ENCODE data around the gene HBA1. TPM values are rescaled to one million over a fixed set of nuclear protein-coding genes. Genes with fewer than 3 reads are reported as not detected.
"Not testable (repeated sequence)": the region's sequence is repeated elsewhere in the genome, so short reads cannot be mapped to it uniquely, and the experiment has no call there.

The HBA1 gene
- total RNA-seq, 2 experiments from 2014 or later, result not detected

GRCh38 chr16:149024-149660 is 27.3 kb upstream of the HBA1 start:
- no peak for DNase-seq (ENCODE audit: low spot score)
- no peak overlapping the region for H2AFZ ChIP-seq (ENCODE audit: low read length)
- no peaks in the 10 kb centered on the region for H3K9me2 ChIP-seq (ENCODE audit: insufficient read depth, low read length)
- ChIA-PET POLR2A (no interaction called here), CTCF (ENCODE audit: unreplicated experiment) (no interaction called here)
- H3K4me3 ChIP-seq (ENCODE audit: low read depth, low read length, poor library complexity, severe bottlenecking), result no peak overlapping the region
- H3K9me3 ChIP-seq (ENCODE audit: low read length), result no peaks in the 10 kb centered on the region
- no peaks in the 10 kb centered on the region for H3K36me3 ChIP-seq (ENCODE audit: insufficient read depth, low read length)
- TF ChIP-seq, protein P1, sequence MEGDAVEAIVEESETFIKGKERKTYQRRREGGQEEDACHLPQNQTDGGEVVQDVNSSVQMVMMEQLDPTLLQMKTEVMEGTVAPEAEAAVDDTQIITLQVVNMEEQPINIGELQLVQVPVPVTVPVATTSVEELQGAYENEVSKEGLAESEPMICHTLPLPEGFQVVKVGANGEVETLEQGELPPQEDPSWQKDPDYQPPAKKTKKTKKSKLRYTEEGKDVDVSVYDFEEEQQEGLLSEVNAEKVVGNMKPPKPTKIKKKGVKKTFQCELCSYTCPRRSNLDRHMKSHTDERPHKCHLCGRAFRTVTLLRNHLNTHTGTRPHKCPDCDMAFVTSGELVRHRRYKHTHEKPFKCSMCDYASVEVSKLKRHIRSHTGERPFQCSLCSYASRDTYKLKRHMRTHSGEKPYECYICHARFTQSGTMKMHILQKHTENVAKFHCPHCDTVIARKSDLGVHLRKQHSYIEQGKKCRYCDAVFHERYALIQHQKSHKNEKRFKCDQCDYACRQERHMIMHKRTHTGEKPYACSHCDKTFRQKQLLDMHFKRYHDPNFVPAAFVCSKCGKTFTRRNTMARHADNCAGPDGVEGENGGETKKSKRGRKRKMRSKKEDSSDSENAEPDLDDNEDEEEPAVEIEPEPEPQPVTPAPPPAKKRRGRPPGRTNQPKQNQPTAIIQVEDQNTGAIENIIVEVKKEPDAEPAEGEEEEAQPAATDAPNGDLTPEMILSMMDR (conservative IDR thresholded peaks at IDR 0.05; ENCODE audit: low read length), result no peak
- no peak for TF ChIP-seq EZH2phosphoT487 (IDR thresholded peaks at IDR 0.05; ENCODE audit: borderline replicate concordance, low read depth, low read length)
- BruUV-seq (replicated peaks), result no TSS peak
- H3K79me2 ChIP-seq (ENCODE audit: insufficient read depth, low read depth, low read length), result no peaks in the 10 kb centered on the region
- H4K20me1 ChIP-seq (ENCODE audit: insufficient read depth, low read length), result no peaks in the 10 kb centered on the region
- H3K4me2 ChIP-seq (ENCODE audit: low read length), result no peak overlapping the region
- H3K4me1 ChIP-seq (ENCODE audit: insufficient read depth, low read length, poor library complexity, severe bottlenecking), result no peaks in the 10 kb centered on the region
- no peak overlapping the region for H3K27ac ChIP-seq (ENCODE audit: low read depth, low read length, poor library complexity, severe bottlenecking)
- intact Hi-C loops (cut with micrococcal nuclease; ENCODE audit: unreplicated experiment), result no loop called here

DNA sequence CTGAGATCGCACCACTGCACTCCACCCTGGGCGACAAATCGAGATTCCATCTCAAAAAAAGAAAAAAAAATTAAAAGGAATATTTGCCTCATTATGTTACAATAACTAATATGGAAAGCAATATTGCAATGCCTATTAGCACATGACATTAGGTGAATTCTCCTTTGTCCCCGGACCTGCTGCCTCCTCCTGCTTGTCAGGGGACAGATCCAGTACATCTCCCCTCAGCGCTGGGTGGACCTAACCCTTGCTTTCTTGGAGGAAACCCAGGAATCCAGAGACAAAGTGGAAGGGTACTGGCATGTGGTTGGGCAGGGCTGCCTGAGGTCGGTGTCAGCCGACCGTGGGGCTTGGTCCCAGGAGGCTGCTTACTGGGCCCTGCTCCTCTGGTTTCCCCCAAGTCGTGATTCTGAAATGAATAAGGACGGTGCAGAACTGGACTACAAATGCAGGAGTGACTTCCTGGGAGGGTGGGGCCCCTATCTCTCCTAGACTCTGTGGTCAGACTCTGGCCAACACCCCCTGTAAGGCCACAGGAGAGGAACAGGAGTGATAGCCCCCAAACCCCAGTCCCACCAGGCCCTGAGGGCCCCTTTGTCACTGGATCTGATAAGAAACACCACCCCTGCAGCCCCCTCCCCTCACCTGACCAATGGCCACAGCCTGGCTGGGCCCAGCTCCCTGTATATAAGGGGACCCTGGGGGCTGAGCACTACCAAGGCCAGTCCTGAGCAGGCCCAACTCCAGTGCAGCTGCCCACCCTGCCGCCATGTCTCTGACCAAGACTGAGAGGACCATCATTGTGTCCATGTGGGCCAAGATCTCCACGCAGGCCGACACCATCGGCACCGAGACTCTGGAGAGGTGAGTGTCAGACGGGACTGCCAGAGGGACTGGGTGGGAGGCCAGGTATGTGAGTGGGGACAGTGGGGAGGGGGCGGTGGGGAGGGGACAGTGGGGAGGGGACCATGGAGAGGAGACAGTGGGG is 24.0 kb upstream of the HBA1 start, which contains the start of gene HBZ:
TSS of gene HBZ (plus strand) at position 504 of the 988 bp plus-strand sequence. CDS start at position 770, 266 bp downstream.
- H3K27ac ChIP-seq (ENCODE audit: low read depth, low read length, poor library complexity, severe bottlenecking), result no peak within 1 kb of the TSS
- BruUV-seq (replicated peaks), result no TSS peak
- no peak within 1 kb of the TSS for H2AFZ ChIP-seq (ENCODE audit: low read length)
- H4K20me1 ChIP-seq (ENCODE audit: insufficient read depth, low read length), result no peaks in the 10 kb centered on the region
- H3K4me2 ChIP-seq (ENCODE audit: low read length), result no peak within 1 kb of the TSS
- no peaks in the 10 kb centered on the region for H3K9me3 ChIP-seq (ENCODE audit: low read length)
- no peak for TF ChIP-seq EZH2phosphoT487 (IDR thresholded peaks at IDR 0.05; ENCODE audit: borderline replicate concordance, low read depth, low read length)
- TF ChIP-seq, protein P1 (conservative IDR thresholded peaks at IDR 0.05; ENCODE audit: low read length), result no peak
- DNase-seq (ENCODE audit: low spot score), result no peak
- ChIA-PET CTCF (ENCODE audit: unreplicated experiment) (no interaction called here), POLR2A (no interaction called here)
- no peaks in the 10 kb centered on the region for H3K9me2 ChIP-seq (ENCODE audit: insufficient read depth, low read length)
- intact Hi-C loops (cut with micrococcal nuclease; ENCODE audit: unreplicated experiment), result no loop called here
- peaks cover 8% of the 10 kb centered on the region for H3K4me1 ChIP-seq (ENCODE audit: insufficient read depth, low read length, poor library complexity, severe bottlenecking)
- H3K79me2 ChIP-seq (ENCODE audit: insufficient read depth, low read depth, low read length), result no peaks in the 10 kb centered on the region
- no peaks in the 10 kb centered on the region for H3K36me3 ChIP-seq (ENCODE audit: insufficient read depth, low read length)
- no peak within 1 kb of the TSS for H3K4me3 ChIP-seq (ENCODE audit: low read depth, low read length, poor library complexity, severe bottlenecking)

DNA sequence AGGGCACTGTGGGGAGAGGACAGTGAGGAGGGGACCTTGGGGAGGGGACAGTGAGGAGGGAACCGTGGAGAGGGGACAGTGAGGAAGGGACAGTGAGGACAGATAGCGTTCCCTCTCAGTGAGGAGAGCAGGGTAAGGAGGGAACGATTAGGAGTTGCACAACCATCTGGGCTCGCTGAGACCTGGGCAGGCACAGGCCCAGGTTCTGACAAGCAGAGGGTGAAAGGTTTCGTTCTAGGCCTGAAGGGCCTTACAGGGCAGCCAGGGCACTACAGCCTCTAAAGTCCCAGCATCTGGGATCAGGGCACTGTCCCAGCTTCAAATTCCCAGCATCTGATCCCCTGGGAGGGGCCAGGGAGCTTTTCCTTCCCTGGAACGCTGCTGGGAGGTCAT is 23.4 kb upstream of the HBA1 start:
- POLR2A ChIA-PET; CTCF ChIA-PET (ENCODE audit: unreplicated experiment); intact Hi-C loops (cut with micrococcal nuclease; ENCODE audit: unreplicated experiment); H3K4me2 ChIP-seq (ENCODE audit: low read length); H2AFZ ChIP-seq (ENCODE audit: low read length); DNase-seq (ENCODE audit: low spot score); H3K27ac ChIP-seq (ENCODE audit: low read depth, low read length, poor library complexity, severe bottlenecking); H3K4me3 ChIP-seq (ENCODE audit: low read depth, low read length, poor library complexity, severe bottlenecking); H3K79me2 ChIP-seq (ENCODE audit: insufficient read depth, low read depth, low read length); H3K4me1 ChIP-seq (ENCODE audit: insufficient read depth, low read length, poor library complexity, severe bottlenecking); H4K20me1 ChIP-seq (ENCODE audit: insufficient read depth, low read length); H3K9me3 ChIP-seq (ENCODE audit: low read length); H3K9me2 ChIP-seq (ENCODE audit: insufficient read depth, low read length); BruUV-seq (replicated peaks); H3K36me3 ChIP-seq (ENCODE audit: insufficient read depth, low read length): not testable (repeated sequence)

- H3K9me3 ChIP-seq (ENCODE audit: low read length); POLR2A ChIA-PET; H3K4me3 ChIP-seq (ENCODE audit: low read depth, low read length, poor library complexity, severe bottlenecking); H2AFZ ChIP-seq (ENCODE audit: low read length); H3K79me2 ChIP-seq (ENCODE audit: insufficient read depth, low read depth, low read length); H3K4me2 ChIP-seq (ENCODE audit: low read length); H3K27ac ChIP-seq (ENCODE audit: low read depth, low read length, poor library complexity, severe bottlenecking); DNase-seq (ENCODE audit: low spot score); H4K20me1 ChIP-seq (ENCODE audit: insufficient read depth, low read length); intact Hi-C loops (cut with micrococcal nuclease; ENCODE audit: unreplicated experiment); CTCF ChIA-PET (ENCODE audit: unreplicated experiment); H3K9me2 ChIP-seq (ENCODE audit: insufficient read depth, low read length); H3K36me3 ChIP-seq (ENCODE audit: insufficient read depth, low read length); H3K4me1 ChIP-seq (ENCODE audit: insufficient read depth, low read length, poor library complexity, severe bottlenecking); BruUV-seq (replicated peaks): not testable (repeated sequence)
These were observed 22.8 kb upstream of the HBA1 start for GRCh38 chr16:153550-154216.
